SK-N-SH treated with all-trans-retinoic acid at 6 μM for 48 hours (cell line): ENCODE data around the gene SLC22A17.

ENCODE experiments used
- ATAC-seq: fragments of 200-7000 bp; cut with Tn5 transposase; 3 replicates; pipeline ENCODE4 v1.9.1; 2020; ENCODE audit warnings: mild to moderate bottlenecking, moderate library complexity
- ARNTL ChIP-seq: fragments of 450-650 bp; formaldehyde crosslinking; IDR thresholded peaks from 2 replicates; pipeline ENCODE4 v1.5.0; 2020; ENCODE audit warnings: low read depth, mild to moderate bottlenecking, moderate library complexity, borderline replicate concordance
- CSDC2 ChIP-seq: fragments of 250-450 bp; sonication (Bioruptor Pico); IDR thresholded peaks from 2 replicates; pipeline ENCODE4 v1.5.0; 2020; ENCODE audit warnings: mild to moderate bottlenecking, moderate library complexity
- CSRNP3 ChIP-seq: fragments of 250-450 bp; sonication (Bioruptor Pico); IDR thresholded peaks from 2 replicates; pipeline ENCODE4 v1.5.1; 2021; ENCODE audit warnings: mild to moderate bottlenecking, moderate library complexity
- GLIS3 ChIP-seq: fragments of 250-450 bp; sonication (Bioruptor Pico); IDR thresholded peaks from 2 replicates; pipeline ENCODE4 v1.5.0; 2020; ENCODE audit warnings: mild to moderate bottlenecking, moderate library complexity
- PPARA ChIP-seq: fragments of 250-450 bp; sonication (Bioruptor Pico); IDR thresholded peaks from 2 replicates; pipeline ENCODE4 v1.5.0; 2020; ENCODE audit warnings: mild to moderate bottlenecking, borderline replicate concordance
- SNAI2 ChIP-seq: fragments of 250-450 bp; sonication (Bioruptor Pico); IDR thresholded peaks from 2 replicates; pipeline ENCODE4 v1.5.0; 2020; ENCODE audit warnings: mild to moderate bottlenecking, moderate library complexity
- TCF4 ChIP-seq: fragments of 250-450 bp; sonication (Bioruptor Pico); IDR thresholded peaks from 2 replicates; pipeline ENCODE4 v1.8.0; 2021; ENCODE audit warnings: mild to moderate bottlenecking, moderate library complexity, borderline replicate concordance
- TOX ChIP-seq: fragments of 250-450 bp; sonication (Bioruptor Pico); IDR thresholded peaks from 2 replicates; pipeline ENCODE4 v1.8.0; 2021; ENCODE audit warnings: mild to moderate bottlenecking, moderate library complexity, borderline replicate concordance
- ZC3H10 ChIP-seq: fragments of 250-450 bp; sonication (Bioruptor Pico); IDR thresholded peaks from 2 replicates; pipeline ENCODE4 v1.5.1; 2021; ENCODE audit warnings: mild to moderate bottlenecking, moderate library complexity
- ZFP3 ChIP-seq: fragments of 250-450 bp; sonication (Bioruptor Pico); IDR thresholded peaks from 2 replicates; pipeline ENCODE4 v1.5.0; 2020; ENCODE audit warnings: mild to moderate bottlenecking, moderate library complexity
- ZFP30 ChIP-seq: fragments of 450-650 bp; formaldehyde crosslinking; IDR thresholded peaks from 2 replicates; pipeline ENCODE4 v1.5.0; 2022; ENCODE audit warnings: mild to moderate bottlenecking, moderate library complexity
- ZNF70 ChIP-seq: fragments of 450-650 bp; formaldehyde crosslinking; IDR thresholded peaks from 2 replicates; pipeline ENCODE4 v1.5.0; 2020; ENCODE audit warnings: mild to moderate bottlenecking, moderate library complexity
- TF ChIP-seq, protein P1 (sequence below): fragments of 250-450 bp; sonication (Bioruptor Pico); IDR thresholded peaks from 2 replicates; pipeline ENCODE4 v1.8.0; 2020; ENCODE audit warnings: mild to moderate bottlenecking, moderate library complexity, borderline replicate concordance
- TF ChIP-seq, protein P2 (sequence below): fragments of 250-450 bp; sonication (Bioruptor Pico); IDR thresholded peaks from 2 replicates; pipeline ENCODE4 v1.5.0; 2020; ENCODE audit warnings: mild to moderate bottlenecking, moderate library complexity
- TF ChIP-seq, protein P3 (sequence below): fragments of 250-450 bp; sonication (Bioruptor Pico); IDR thresholded peaks from 2 replicates; pipeline ENCODE4 v1.8.0; 2021; ENCODE audit warnings: low read depth, mild to moderate bottlenecking, moderate library complexity, borderline replicate concordance

Gene SLC22A17

DNA sequence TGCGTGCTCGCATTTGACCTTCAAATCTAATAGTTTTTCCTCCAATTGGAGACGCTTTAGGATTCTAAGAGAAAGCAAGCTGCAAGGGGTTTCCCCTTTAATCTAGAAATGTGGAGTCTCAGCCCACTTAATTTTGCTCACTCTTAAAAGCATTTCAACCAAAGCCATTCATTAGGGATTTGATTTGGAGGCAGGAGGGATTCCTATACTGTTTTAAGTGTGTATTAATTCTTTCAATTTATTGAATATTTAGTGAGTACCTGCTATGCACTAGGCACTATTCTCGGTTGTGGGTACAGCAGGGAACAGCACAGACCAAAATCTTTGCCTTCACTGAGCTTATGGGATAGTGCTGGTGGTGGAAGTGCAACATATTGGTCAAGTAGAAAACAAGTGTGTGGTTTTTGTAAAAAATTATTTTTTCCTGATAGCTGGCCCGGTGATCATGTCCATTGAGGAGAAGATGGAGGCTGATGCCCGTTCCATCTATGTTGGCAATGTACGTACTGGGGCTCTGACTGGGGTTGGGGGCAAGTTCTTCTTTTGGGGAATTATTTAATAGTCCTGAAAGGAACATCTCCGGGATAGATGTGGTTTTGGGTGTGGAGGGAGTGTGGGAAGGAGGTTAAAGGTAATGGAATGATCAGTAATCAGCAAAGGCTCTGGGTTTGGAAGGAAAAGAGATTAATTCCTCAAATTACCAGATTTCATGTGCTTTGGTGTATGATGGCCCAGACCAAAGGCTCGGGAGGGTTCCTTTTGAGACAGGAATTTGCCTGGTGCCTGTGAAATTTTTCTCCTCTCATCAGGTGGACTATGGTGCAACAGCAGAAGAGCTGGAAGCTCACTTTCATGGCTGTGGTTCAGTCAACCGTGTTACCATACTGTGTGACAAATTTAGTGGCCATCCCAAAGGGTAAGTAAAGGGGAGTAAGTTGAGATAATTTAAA is 29.8 kb downstream of the SLC22A17 start (continued):
- no peak for TF ChIP-seq ARNTL (CRISPR knock-in tag)
- TF ChIP-seq TCF4 (CRISPR knock-in tag), result no peak
- TF ChIP-seq ZC3H10 (CRISPR knock-in tag), result no peak

- TF ChIP-seq GLIS3 (CRISPR knock-in tag) (no peak; the same call in 1 of the 2 replicates), CSRNP3 (CRISPR knock-in tag) (no peak), ZFP3 (CRISPR knock-in tag) (no peak), ZC3H10 (CRISPR knock-in tag) (no peak), ZFP30 (CRISPR knock-in tag) (no peak), TCF4 (CRISPR knock-in tag) (no peak), TOX (CRISPR knock-in tag) (no peak), ZNF70 (CRISPR knock-in tag) (no peak), PPARA (CRISPR knock-in tag) (no peak), ARNTL (CRISPR knock-in tag) (no peak)
- TF ChIP-seq, protein P1, sequence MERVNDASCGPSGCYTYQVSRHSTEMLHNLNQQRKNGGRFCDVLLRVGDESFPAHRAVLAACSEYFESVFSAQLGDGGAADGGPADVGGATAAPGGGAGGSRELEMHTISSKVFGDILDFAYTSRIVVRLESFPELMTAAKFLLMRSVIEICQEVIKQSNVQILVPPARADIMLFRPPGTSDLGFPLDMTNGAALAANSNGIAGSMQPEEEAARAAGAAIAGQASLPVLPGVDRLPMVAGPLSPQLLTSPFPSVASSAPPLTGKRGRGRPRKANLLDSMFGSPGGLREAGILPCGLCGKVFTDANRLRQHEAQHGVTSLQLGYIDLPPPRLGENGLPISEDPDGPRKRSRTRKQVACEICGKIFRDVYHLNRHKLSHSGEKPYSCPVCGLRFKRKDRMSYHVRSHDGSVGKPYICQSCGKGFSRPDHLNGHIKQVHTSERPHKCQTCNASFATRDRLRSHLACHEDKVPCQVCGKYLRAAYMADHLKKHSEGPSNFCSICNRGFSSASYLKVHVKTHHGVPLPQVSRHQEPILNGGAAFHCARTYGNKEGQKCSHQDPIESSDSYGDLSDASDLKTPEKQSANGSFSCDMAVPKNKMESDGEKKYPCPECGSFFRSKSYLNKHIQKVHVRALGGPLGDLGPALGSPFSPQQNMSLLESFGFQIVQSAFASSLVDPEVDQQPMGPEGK (CRISPR knock-in tag), result no peak
- TF ChIP-seq, protein P2, sequence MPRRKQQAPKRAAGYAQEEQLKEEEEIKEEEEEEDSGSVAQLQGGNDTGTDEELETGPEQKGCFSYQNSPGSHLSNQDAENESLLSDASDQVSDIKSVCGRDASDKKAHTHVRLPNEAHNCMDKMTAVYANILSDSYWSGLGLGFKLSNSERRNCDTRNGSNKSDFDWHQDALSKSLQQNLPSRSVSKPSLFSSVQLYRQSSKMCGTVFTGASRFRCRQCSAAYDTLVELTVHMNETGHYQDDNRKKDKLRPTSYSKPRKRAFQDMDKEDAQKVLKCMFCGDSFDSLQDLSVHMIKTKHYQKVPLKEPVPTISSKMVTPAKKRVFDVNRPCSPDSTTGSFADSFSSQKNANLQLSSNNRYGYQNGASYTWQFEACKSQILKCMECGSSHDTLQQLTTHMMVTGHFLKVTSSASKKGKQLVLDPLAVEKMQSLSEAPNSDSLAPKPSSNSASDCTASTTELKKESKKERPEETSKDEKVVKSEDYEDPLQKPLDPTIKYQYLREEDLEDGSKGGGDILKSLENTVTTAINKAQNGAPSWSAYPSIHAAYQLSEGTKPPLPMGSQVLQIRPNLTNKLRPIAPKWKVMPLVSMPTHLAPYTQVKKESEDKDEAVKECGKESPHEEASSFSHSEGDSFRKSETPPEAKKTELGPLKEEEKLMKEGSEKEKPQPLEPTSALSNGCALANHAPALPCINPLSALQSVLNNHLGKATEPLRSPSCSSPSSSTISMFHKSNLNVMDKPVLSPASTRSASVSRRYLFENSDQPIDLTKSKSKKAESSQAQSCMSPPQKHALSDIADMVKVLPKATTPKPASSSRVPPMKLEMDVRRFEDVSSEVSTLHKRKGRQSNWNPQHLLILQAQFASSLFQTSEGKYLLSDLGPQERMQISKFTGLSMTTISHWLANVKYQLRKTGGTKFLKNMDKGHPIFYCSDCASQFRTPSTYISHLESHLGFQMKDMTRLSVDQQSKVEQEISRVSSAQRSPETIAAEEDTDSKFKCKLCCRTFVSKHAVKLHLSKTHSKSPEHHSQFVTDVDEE (CRISPR knock-in tag), result no peak
- peak; percentile 46 for ATAC-seq
These were observed 30.8 kb downstream of the SLC22A17 start for GRCh38 chr14:23321572-23322547.

- TF ChIP-seq ARNTL (CRISPR knock-in tag) (no peak), SNAI2 (CRISPR knock-in tag) (peak; percentile 77; the same call in 1 of the 2 replicates), CSDC2 (CRISPR knock-in tag) (peak; percentile 92; the same call in 1 of the 2 replicates), ZC3H10 (CRISPR knock-in tag) (peak; percentile 41; the same call in 1 of the 2 replicates), ZFP3 (CRISPR knock-in tag) (0 out of 2 replicates have a peak, but pooled peaks have one; percentile 50)
- TF ChIP-seq, protein P2 (CRISPR knock-in tag), result no peak
- TF ChIP-seq, protein P3, sequence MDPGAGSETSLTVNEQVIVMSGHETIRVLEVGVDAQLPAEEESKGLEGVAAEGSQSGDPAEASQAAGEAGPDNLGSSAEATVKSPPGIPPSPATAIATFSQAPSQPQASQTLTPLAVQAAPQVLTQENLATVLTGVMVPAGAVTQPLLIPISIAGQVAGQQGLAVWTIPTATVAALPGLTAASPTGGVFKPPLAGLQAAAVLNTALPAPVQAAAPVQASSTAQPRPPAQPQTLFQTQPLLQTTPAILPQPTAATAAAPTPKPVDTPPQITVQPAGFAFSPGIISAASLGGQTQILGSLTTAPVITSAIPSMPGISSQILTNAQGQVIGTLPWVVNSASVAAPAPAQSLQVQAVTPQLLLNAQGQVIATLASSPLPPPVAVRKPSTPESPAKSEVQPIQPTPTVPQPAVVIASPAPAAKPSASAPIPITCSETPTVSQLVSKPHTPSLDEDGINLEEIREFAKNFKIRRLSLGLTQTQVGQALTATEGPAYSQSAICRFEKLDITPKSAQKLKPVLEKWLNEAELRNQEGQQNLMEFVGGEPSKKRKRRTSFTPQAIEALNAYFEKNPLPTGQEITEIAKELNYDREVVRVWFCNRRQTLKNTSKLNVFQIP, result no peak
- peak; percentile 95 for ATAC-seq
These were observed 31.8 kb downstream of the SLC22A17 start, which contains the start of gene PABPN1 for GRCh38 chr14:23320584-23321571. Gene PABPN1, plus strand, starts transcription at chr14:23321457. Its CDS starts 13 bp downstream, at chr14:23321470.
